NCI-H2029 treated with DMSO at 0.1 percent for 48 hours (cell line): ENCODE measurements around the gene ZP1.

ENCODE experiments used
- DNase-seq: peaks from one replicate; lab custom pipeline; 2025; lab: John Stamatoyannopoulos, UW

ZP1 gene

GRCh38 chr11:60910281-60910687 lies 42.9 kb downstream of the ZP1 start:
- no peak for DNase-seq

GRCh38 chr11:60910711-60911380 lies 43.5 kb downstream of the ZP1 start:
- DNase-seq, result no peak

GRCh38 chr11:60912223-60912850 lies 45.0 kb downstream of the ZP1 start:
- DNase-seq, result no peak

- no peak for DNase-seq
Observed at GRCh38 chr11:60912851-60913528, 45.6 kb downstream of the ZP1 start.

GRCh38 chr11:60913793-60914632 lies 46.7 kb downstream of the ZP1 start, which contains the start of gene TMEM109:
TMEM109 (plus strand) TSS chr11:60914158; CDS start chr11:60919694, 5,536 bp downstream.
- peak; percentile 96 for DNase-seq

- DNase-seq, result no peak
Observed at GRCh38 chr11:60914633-60915247, 47.4 kb downstream of the ZP1 start.

GRCh38 chr11:60915248-60915914 lies 48.0 kb downstream of the ZP1 start:
- DNase-seq, result no peak

- DNase-seq, result no peak
Observed at GRCh38 chr11:60916669-60917206, 49.4 kb downstream of the ZP1 start.

- DNase-seq, result no peak
Observed at GRCh38 chr11:60917267-60917666, 49.9 kb downstream of the ZP1 start.

- no peak for DNase-seq
Observed at GRCh38 chr11:60918251-60918938, 51.1 kb downstream of the ZP1 start.

GRCh38 chr11:60918939-60919265 lies 51.6 kb downstream of the ZP1 start:
- DNase-seq, result no peak

- DNase-seq, result no peak
Observed at GRCh38 chr11:60919320-60919719, 52.0 kb downstream of the ZP1 start.

GRCh38 chr11:60919956-60920355 lies 52.6 kb downstream of the ZP1 start:
- no peak for DNase-seq

- no peak for DNase-seq
Observed at GRCh38 chr11:60921259-60921658, 53.9 kb downstream of the ZP1 start.

GRCh38 chr11:60921777-60922335 lies 54.5 kb downstream of the ZP1 start:
- no peak for DNase-seq

- DNase-seq, result no peak
Observed at GRCh38 chr11:60922906-60923305, 55.6 kb downstream of the ZP1 start.

GRCh38 chr11:60923326-60923725 lies 56.0 kb downstream of the ZP1 start:
- no peak for DNase-seq

- DNase-seq, result no peak
Observed at GRCh38 chr11:60923800-60924109, 56.4 kb downstream of the ZP1 start.

GRCh38 chr11:60924110-60924905 lies 57.0 kb downstream of the ZP1 start, which contains the start of gene TMEM132A:
TMEM132A (plus strand) TSS chr11:60924460; CDS start chr11:60924634, 174 bp downstream.
- DNase-seq, result peak; percentile 66
